C4-2B (cell line): ENCODE data around the gene PITPNM3.

ENCODE experiments used
- ZFX ChIP-seq: fragments of 450-650 bp; IDR thresholded peaks from 2 replicates; pipeline ENCODE4 v1.6.1; 2017
- TF ChIP-seq, protein P1 (sequence below): fragments of 450-650 bp; conservative IDR thresholded peaks from 2 replicates; pipeline ENCODE4 v1.5.1; 2017; ENCODE audit warnings: mild to moderate bottlenecking

DNA sequence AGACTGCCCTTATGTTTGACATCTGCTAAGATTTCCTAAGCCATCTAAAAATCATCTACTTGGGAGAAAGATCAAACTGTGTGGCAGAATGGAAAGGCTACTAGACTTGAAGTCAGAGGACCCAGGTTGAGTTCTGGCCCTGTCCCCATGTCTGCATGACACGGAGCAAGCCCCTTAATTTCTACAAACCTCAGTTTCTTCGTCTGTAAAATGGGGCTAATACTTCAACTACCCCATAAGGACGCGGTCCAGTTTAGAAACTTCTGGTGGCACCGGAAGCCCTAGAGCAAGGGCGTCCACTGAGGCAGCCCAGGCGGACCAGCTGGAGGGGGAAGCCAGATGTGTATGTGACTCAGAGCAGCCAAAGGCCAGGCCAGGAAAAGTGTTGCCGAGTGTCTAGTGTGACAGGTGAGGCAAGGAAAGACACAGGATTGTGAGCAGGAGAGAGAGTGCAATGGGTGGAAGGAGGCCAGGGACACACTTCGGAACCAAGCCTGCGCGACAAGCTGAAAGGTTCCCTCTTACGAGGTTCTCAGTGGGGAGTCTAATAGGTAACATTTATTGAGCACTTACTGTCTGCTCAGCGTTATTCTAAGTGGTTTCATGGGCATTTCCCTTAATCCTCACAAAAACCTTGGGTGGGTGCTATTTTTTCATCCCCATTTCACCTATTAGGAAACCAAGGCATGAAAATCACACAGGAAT, 17.8 kb upstream of the PITPNM3 start:
- TF ChIP-seq, protein P1, sequence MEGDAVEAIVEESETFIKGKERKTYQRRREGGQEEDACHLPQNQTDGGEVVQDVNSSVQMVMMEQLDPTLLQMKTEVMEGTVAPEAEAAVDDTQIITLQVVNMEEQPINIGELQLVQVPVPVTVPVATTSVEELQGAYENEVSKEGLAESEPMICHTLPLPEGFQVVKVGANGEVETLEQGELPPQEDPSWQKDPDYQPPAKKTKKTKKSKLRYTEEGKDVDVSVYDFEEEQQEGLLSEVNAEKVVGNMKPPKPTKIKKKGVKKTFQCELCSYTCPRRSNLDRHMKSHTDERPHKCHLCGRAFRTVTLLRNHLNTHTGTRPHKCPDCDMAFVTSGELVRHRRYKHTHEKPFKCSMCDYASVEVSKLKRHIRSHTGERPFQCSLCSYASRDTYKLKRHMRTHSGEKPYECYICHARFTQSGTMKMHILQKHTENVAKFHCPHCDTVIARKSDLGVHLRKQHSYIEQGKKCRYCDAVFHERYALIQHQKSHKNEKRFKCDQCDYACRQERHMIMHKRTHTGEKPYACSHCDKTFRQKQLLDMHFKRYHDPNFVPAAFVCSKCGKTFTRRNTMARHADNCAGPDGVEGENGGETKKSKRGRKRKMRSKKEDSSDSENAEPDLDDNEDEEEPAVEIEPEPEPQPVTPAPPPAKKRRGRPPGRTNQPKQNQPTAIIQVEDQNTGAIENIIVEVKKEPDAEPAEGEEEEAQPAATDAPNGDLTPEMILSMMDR, result no peak
- no peak for TF ChIP-seq ZFX
